Right renal cortex interstitium (tissue), 3 donors: ENCODE measurements around the gene NEURL4. TPM values are rescaled to one million over a fixed set of nuclear protein-coding genes. Genes with fewer than 3 reads are reported as not detected.
A peak's percentile ranks its signal among the peaks of the same experiment; 100 is the strongest.

Experiments
- DNase-seq, 3 donors: peaks; one replicate each; pipeline ENCODE4 v3.0.0-alpha.2; 2013; ENCODE audit warnings: low read depth in 3 of 3, low spot score in 2 of 3
- polyA plus RNA-seq, 3 donors: library from polyadenylated mRNA; unstranded; fragments of 120-200 nt; gene quantifications; one replicate each; pipeline ENCODE4 v1.2.1, GENCODE V29; 2013; ENCODE audit not compliant: insufficient read length in 3 of 3

NEURL4 gene
- polyA plus RNA-seq, 3 donors, result 23.4 to 27.7 (median 24.7) TPM

GRCh38 chr17:7281074-7281952 is 47.8 kb downstream of the NEURL4 start, which contains the start of gene SLC2A4:
TSS of gene SLC2A4 (plus strand) at chr17:7281718. CDS start at chr17:7281935, 217 bp downstream.
- DNase-seq, result peak in 2 of 3 donors; percentile 89 to 94

GRCh38 chr17:7280519-7281073 is 48.5 kb downstream of the NEURL4 start:
- no peak for DNase-seq

- DNase-seq, result no peak
Observed at GRCh38 chr17:7279448-7279847, 49.7 kb downstream of the NEURL4 start.

- DNase-seq, result no peak
Observed at GRCh38 chr17:7266784-7267183, 62.4 kb downstream of the NEURL4 start.

Other genes with a start within 250 kb of the NEURL4 start
- gene CLEC10A, start 249.1 kb downstream of the NEURL4 start, polyA plus RNA-seq, result 1 to 10 TPM; 1.2 to 1.9 (median 1.6) TPM
- 1 to 10 TPM; 1.2 to 1.5 (median 1.4) TPM for gene ASGR2, start 214.5 kb downstream of the NEURL4 start, polyA plus RNA-seq
- gene ASGR1, start 150.0 kb downstream of the NEURL4 start, polyA plus RNA-seq, result 1 to 10 TPM; 5.3 to 6.7 (median 5.7) TPM
- 10 to 100 TPM; 22.5 to 25.2 (median 22.8) TPM for gene DLG4, start 109.5 kb downstream of the NEURL4 start, polyA plus RNA-seq
- gene ACADVL, start 109.4 kb downstream of the NEURL4 start, polyA plus RNA-seq, result 100 to 1,000 TPM; 371 to 476 (median 439) TPM
- gene DVL2, start 94.8 kb downstream of the NEURL4 start, polyA plus RNA-seq, result 10 to 100 TPM; 44.4 to 52.4 (median 44.8) TPM
- gene PHF23, start 89.9 kb downstream of the NEURL4 start, polyA plus RNA-seq, result 10 to 100 TPM; 51.1 to 60.7 (median 53.7) TPM
- 100 to 1,000 TPM; 466 to 495 (median 468) TPM for gene GABARAP, start 86.9 kb downstream of the NEURL4 start, polyA plus RNA-seq
- gene CTDNEP1, start 77.6 kb downstream of the NEURL4 start, polyA plus RNA-seq, result 100 to 1,000 TPM; 142 to 144 (median 142) TPM
- gene ELP5, start 77.1 kb downstream of the NEURL4 start, polyA plus RNA-seq, result 10 to 100 TPM; 48.1 to 53.1 (median 51.8) TPM
- gene CLDN7, start 66.9 kb downstream of the NEURL4 start, polyA plus RNA-seq, result 10 to 100 TPM; 37.3 to 47.0 (median 46.1) TPM
- 1 to 10 TPM; 1.6 to 2.2 (median 2.0) TPM for gene SLC2A4, start 47.6 kb downstream of the NEURL4 start, polyA plus RNA-seq
- 1 to 10 TPM; 1.8 to 3.1 (median 2.8) TPM for gene YBX2, start 34.7 kb downstream of the NEURL4 start, polyA plus RNA-seq
- gene EIF5A, start 21.7 kb downstream of the NEURL4 start, polyA plus RNA-seq, result 100 to 1,000 TPM; 280 to 329 (median 326) TPM
- gene GPS2, start 14.0 kb downstream of the NEURL4 start, polyA plus RNA-seq, result 10 to 100 TPM; 85.8 to 96.1 (median 87.8) TPM
- 1 to 10 TPM; 4.6 to 6.0 (median 5.7) TPM for gene ACAP1, start 7.2 kb upstream of the NEURL4 start, polyA plus RNA-seq
- gene KCTD11, start 22.8 kb upstream of the NEURL4 start, polyA plus RNA-seq, result 10 to 100 TPM; 11.7 to 12.7 (median 11.7) TPM
- gene TMEM95, start 25.8 kb upstream of the NEURL4 start, polyA plus RNA-seq, result not detected
- 1 to 10 TPM; 4.4 to 5.2 (median 4.8) TPM for gene TNK1, start 51.8 kb upstream of the NEURL4 start, polyA plus RNA-seq
- gene PLSCR3, start 65.2 kb upstream of the NEURL4 start, polyA plus RNA-seq, result 10 to 100 TPM; 24.3 to 30.9 (median 28.6) TPM
- gene TMEM256, start 74.8 kb upstream of the NEURL4 start, polyA plus RNA-seq, result 10 to 100 TPM; 82.4 to 93.2 (median 86.5) TPM
- 10 to 100 TPM; 16.8 to 18.6 (median 18.2) TPM for gene NLGN2, start 78.5 kb upstream of the NEURL4 start, polyA plus RNA-seq
- gene SPEM1, start 91.0 kb upstream of the NEURL4 start, polyA plus RNA-seq, result not detected
- gene SPEM2, start 96.3 kb upstream of the NEURL4 start, polyA plus RNA-seq, result not detected
- gene SPEM3, start 99.5 kb upstream of the NEURL4 start, polyA plus RNA-seq, result not detected
- gene TMEM102, start 106.1 kb upstream of the NEURL4 start, polyA plus RNA-seq, result 1 to 10 TPM; 3.6 to 4.4 (median 4.2) TPM
- 1 to 10 TPM; 5.5 to 6.8 (median 6.6) TPM for gene FGF11, start 110.2 kb upstream of the NEURL4 start, polyA plus RNA-seq
- 10 to 100 TPM; 10.1 to 11.0 (median 10.9) TPM for gene CHRNB1, start 115.7 kb upstream of the NEURL4 start, polyA plus RNA-seq
- gene ZBTB4, start 150.3 kb upstream of the NEURL4 start, polyA plus RNA-seq, result 10 to 100 TPM; 35.9 to 38.0 (median 37.6) TPM
- gene SLC35G6, start 152.1 kb upstream of the NEURL4 start, polyA plus RNA-seq, result under 1 TPM in 1 of 3 donors, not detected in 2; 0.10 TPM
- 100 to 1,000 TPM; 108 to 118 (median 118) TPM for gene POLR2A, start 155.0 kb upstream of the NEURL4 start, polyA plus RNA-seq
- 10 to 100 TPM; 21.8 to 24.1 (median 22.3) TPM for gene TNFSF12, start 219.7 kb upstream of the NEURL4 start, polyA plus RNA-seq
- gene TNFSF13, start 229.4 kb upstream of the NEURL4 start, polyA plus RNA-seq, result 10 to 100 TPM; 11.6 to 15.0 (median 13.4) TPM
- gene SENP3, start 232.6 kb upstream of the NEURL4 start, polyA plus RNA-seq, result 10 to 100 TPM; 85.5 to 93.2 (median 91.8) TPM